TTC549 (cell line): Measurements from ENCODE around the gene MLYCD.
"Not testable (repeated sequence)": the region's sequence is repeated elsewhere in the genome, so short reads cannot be mapped to it uniquely, and the experiment has no call there.

ENCODE experiments used
- FAIRE-seq: peaks from 2 replicates; lab custom pipeline; 2012; peaks lifted over from hg19 to GRCh38; lab: Jason Lieb, UNC

Gene MLYCD

GRCh38 chr16:83942074-83942473 is 43.2 kb downstream of the MLYCD start:
- no peak for FAIRE-seq

- no peak for FAIRE-seq
These were observed 44.0 kb downstream of the MLYCD start for GRCh38 chr16:83942815-83943515.

GRCh38 chr16:83943516-83944050 is 44.7 kb downstream of the MLYCD start:
- no peak for FAIRE-seq

GRCh38 chr16:83945587-83945986 is 46.7 kb downstream of the MLYCD start:
- FAIRE-seq, result no peak

GRCh38 chr16:83946154-83946780 is 47.4 kb downstream of the MLYCD start:
- no peak for FAIRE-seq

- no peak for FAIRE-seq
These were observed 48.1 kb downstream of the MLYCD start for GRCh38 chr16:83946781-83947566.

- FAIRE-seq, result no peak
These were observed 48.8 kb downstream of the MLYCD start for GRCh38 chr16:83947642-83948234.

- no peak for FAIRE-seq
These were observed 50.2 kb downstream of the MLYCD start for GRCh38 chr16:83948914-83949723.

GRCh38 chr16:83949724-83950001 is 50.7 kb downstream of the MLYCD start:
- no peak for FAIRE-seq

- FAIRE-seq, result not testable (repeated sequence)
These were observed 52.0 kb downstream of the MLYCD start for GRCh38 chr16:83950862-83951399.

GRCh38 chr16:83951544-83951943 is 52.6 kb downstream of the MLYCD start:
- no peak for FAIRE-seq

- FAIRE-seq, result no peak
These were observed 53.6 kb downstream of the MLYCD start for GRCh38 chr16:83952587-83952939.

GRCh38 chr16:83952940-83953795 is 54.3 kb downstream of the MLYCD start, which contains the start of gene OSGIN1:
TSS of gene OSGIN1 (plus strand) at chr16:83953240. CDS start at chr16:83957672, 4,432 bp downstream.
- no peak for FAIRE-seq

- FAIRE-seq, result no peak
These were observed 55.1 kb downstream of the MLYCD start for GRCh38 chr16:83953796-83954576.

- no peak for FAIRE-seq
These were observed 55.7 kb downstream of the MLYCD start for GRCh38 chr16:83954577-83955016.

GRCh38 chr16:83955218-83956130 is 56.6 kb downstream of the MLYCD start:
- FAIRE-seq, result no peak

GRCh38 chr16:83956336-83957289 is 57.7 kb downstream of the MLYCD start:
- no peak for FAIRE-seq
